Measurements from ENCODE around the gene ZBTB12.

Gene ZBTB12

GRCh38 chr6:31896856-31897611 is 4.9 kb downstream of the ZBTB12 start:
- DNase-seq, result no peak

GRCh38 chr6:31896493-31896855 is 5.4 kb downstream of the ZBTB12 start:
- no peak for DNase-seq

GRCh38 chr6:31892821-31893220 is 9.1 kb downstream of the ZBTB12 start:
- no peak for DNase-seq

- no peak for DNase-seq
These were observed 12.4 kb downstream of the ZBTB12 start for GRCh38 chr6:31889331-31889972.

- DNase-seq, result no peak
These were observed 13.3 kb downstream of the ZBTB12 start for GRCh38 chr6:31888276-31889258.

- no peak for DNase-seq
These were observed 14.5 kb downstream of the ZBTB12 start for GRCh38 chr6:31887173-31888007.

- no peak for DNase-seq
These were observed 15.3 kb downstream of the ZBTB12 start for GRCh38 chr6:31886541-31886991.

GRCh38 chr6:31884528-31885035 is 17.3 kb downstream of the ZBTB12 start:
- DNase-seq, result no peak

- no peak for DNase-seq
These were observed 18.2 kb downstream of the ZBTB12 start for GRCh38 chr6:31883676-31884075.

- DNase-seq, result no peak
These were observed 19.5 kb downstream of the ZBTB12 start for GRCh38 chr6:31882344-31882743.

- DNase-seq, result no peak
These were observed 20.6 kb downstream of the ZBTB12 start for GRCh38 chr6:31881136-31881859.

GRCh38 chr6:31880616-31881015 is 21.3 kb downstream of the ZBTB12 start:
- no peak for DNase-seq

GRCh38 chr6:31879901-31880300 is 22.0 kb downstream of the ZBTB12 start:
- no peak for DNase-seq

GRCh38 chr6:31879143-31879542 is 22.7 kb downstream of the ZBTB12 start:
- DNase-seq, result no peak

- no peak for DNase-seq
These were observed 23.2 kb downstream of the ZBTB12 start, which contains the start of gene SLC44A4 for GRCh38 chr6:31878726-31879125. Gene SLC44A4, minus strand, starts transcription at chr6:31878997. Its CDS starts 17 bp downstream, at chr6:31878980.

- no peak for DNase-seq
These were observed 23.7 kb downstream of the ZBTB12 start for GRCh38 chr6:31878222-31878621.

GRCh38 chr6:31877651-31878161 is 24.2 kb downstream of the ZBTB12 start:
- DNase-seq, result no peak

GRCh38 chr6:31877125-31877650 is 24.7 kb downstream of the ZBTB12 start:
- DNase-seq, result no peak

GRCh38 chr6:31876357-31876756 is 25.5 kb downstream of the ZBTB12 start:
- DNase-seq, result no peak

GRCh38 chr6:31875877-31876276 is 26.0 kb downstream of the ZBTB12 start:
- no peak for DNase-seq

Data from fibroblast of skin of abdomen (primary cell).